Measurements from ENCODE around the gene SNX24. TPM values are rescaled to one million over a fixed set of nuclear protein-coding genes. Genes with fewer than 3 reads are reported as not detected.

Gene SNX24
- total RNA-seq, 1 donor from 2014 or later: 16.0 TPM

DNA sequence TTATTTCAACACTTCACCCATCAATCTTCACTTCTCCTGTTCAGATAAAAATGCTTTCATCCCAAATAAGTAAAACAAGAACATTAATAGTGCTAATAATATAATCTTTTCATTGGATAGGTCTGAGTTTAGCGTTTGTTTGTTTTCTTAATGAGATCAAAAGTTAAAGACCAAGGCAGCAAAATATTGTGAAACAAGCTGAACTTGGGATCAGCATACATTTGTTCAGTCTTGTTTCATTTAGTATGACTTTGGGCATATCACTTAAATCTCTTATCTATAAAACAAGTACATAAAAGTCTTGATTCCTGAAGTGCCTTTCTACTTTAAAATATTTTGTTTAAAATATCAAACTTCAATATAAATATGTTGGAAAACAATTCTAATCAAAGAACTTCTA is 13.4 kb upstream of the SNX24 start:
- TF ChIP-seq, protein P1, sequence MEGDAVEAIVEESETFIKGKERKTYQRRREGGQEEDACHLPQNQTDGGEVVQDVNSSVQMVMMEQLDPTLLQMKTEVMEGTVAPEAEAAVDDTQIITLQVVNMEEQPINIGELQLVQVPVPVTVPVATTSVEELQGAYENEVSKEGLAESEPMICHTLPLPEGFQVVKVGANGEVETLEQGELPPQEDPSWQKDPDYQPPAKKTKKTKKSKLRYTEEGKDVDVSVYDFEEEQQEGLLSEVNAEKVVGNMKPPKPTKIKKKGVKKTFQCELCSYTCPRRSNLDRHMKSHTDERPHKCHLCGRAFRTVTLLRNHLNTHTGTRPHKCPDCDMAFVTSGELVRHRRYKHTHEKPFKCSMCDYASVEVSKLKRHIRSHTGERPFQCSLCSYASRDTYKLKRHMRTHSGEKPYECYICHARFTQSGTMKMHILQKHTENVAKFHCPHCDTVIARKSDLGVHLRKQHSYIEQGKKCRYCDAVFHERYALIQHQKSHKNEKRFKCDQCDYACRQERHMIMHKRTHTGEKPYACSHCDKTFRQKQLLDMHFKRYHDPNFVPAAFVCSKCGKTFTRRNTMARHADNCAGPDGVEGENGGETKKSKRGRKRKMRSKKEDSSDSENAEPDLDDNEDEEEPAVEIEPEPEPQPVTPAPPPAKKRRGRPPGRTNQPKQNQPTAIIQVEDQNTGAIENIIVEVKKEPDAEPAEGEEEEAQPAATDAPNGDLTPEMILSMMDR (IDR thresholded peaks at IDR 0.05; ENCODE audit: borderline replicate concordance): no peak
- no peaks in the 10 kb centered on the region for H3K27me3 ChIP-seq (ENCODE audit: low read depth)
- H3K9me3 ChIP-seq (replicated peaks): no peaks in the 10 kb centered on the region
- no peak for DNase-seq
- H3K4me1 ChIP-seq: no peaks in the 10 kb centered on the region
- peaks cover 42% of the 10 kb centered on the region for H3K36me3 ChIP-seq
- H3K4me3 ChIP-seq: no peak overlapping the region
- intact Hi-C loops (cut with micrococcal nuclease): no loop called here
- no peak overlapping the region for H3K27ac ChIP-seq (replicated peaks)

DNA sequence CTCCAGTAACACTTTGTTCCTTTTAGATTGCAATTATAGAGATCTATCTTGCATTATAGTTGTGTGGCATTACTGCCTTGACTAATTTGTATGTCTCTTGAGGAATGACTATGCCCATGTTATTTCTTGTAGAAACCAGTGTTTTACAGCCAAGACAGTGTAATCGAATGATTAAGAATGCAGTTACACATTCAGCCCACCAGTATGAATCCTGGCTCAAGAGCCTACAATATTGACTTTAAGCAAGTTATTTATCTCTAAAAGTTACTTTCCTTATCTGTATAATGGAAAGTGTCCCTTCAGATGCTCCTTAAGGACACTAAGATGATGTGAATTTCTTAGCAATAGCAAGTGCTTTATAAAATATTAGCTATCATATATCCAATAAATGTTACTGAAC is 9.7 kb upstream of the SNX24 start:
- TF ChIP-seq, protein P1 (IDR thresholded peaks at IDR 0.05; ENCODE audit: borderline replicate concordance): no peak
- intact Hi-C loops (cut with micrococcal nuclease): no loop called here
- peaks cover 6% of the 10 kb centered on the region for H3K36me3 ChIP-seq
- H3K9me3 ChIP-seq (replicated peaks): peaks cover 6% of the 10 kb centered on the region
- no peaks in the 10 kb centered on the region for H3K4me1 ChIP-seq
- no peak for DNase-seq
- no peak overlapping the region for H3K27ac ChIP-seq (replicated peaks)
- H3K4me3 ChIP-seq: no peak overlapping the region
- no peaks in the 10 kb centered on the region for H3K27me3 ChIP-seq (ENCODE audit: low read depth)

DNA sequence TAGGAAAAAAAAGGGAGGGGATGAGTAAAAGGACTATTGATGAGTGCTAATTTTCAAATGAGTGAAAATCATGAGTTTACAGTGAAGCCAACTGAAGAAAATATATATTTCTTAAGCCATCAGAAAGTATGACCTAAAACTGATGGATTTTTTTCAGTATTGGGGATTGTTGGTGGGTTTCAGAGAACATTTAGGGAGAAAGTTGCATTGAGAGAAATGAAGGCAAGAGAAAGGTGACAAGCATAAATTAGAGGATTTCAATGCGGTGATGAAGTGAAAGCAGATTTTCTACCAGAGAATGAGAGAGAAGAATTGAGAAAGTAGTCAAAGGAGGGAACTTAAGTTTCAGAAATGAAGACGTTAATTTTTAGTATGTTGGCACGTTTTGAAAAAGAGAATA is 8.5 kb upstream of the SNX24 start:
- no peak overlapping the region for H3K27ac ChIP-seq (replicated peaks)
- TF ChIP-seq, protein P1 (IDR thresholded peaks at IDR 0.05; ENCODE audit: borderline replicate concordance): no peak
- no peak overlapping the region for H3K4me3 ChIP-seq
- H3K36me3 ChIP-seq: no peaks in the 10 kb centered on the region
- DNase-seq: no peak
- no peaks in the 10 kb centered on the region for H3K4me1 ChIP-seq
- H3K27me3 ChIP-seq (ENCODE audit: low read depth): no peaks in the 10 kb centered on the region
- intact Hi-C loops (cut with micrococcal nuclease): no loop called here
- peaks cover 10% of the 10 kb centered on the region for H3K9me3 ChIP-seq (replicated peaks)

GRCh38 chr5:122839731-122840130 is 5.7 kb upstream of the SNX24 start:
- peaks cover 10% of the 10 kb centered on the region for H3K9me3 ChIP-seq (replicated peaks)
- DNase-seq: no peak
- no peak overlapping the region for H3K27ac ChIP-seq (replicated peaks)
- no peaks in the 10 kb centered on the region for H3K36me3 ChIP-seq
- no peaks in the 10 kb centered on the region for H3K27me3 ChIP-seq (ENCODE audit: low read depth)
- no peak overlapping the region for H3K4me3 ChIP-seq
- intact Hi-C loops (cut with micrococcal nuclease): no loop called here
- peaks cover 9% of the 10 kb centered on the region for H3K4me1 ChIP-seq
- TF ChIP-seq, protein P1 (IDR thresholded peaks at IDR 0.05; ENCODE audit: borderline replicate concordance): no peak

DNA sequence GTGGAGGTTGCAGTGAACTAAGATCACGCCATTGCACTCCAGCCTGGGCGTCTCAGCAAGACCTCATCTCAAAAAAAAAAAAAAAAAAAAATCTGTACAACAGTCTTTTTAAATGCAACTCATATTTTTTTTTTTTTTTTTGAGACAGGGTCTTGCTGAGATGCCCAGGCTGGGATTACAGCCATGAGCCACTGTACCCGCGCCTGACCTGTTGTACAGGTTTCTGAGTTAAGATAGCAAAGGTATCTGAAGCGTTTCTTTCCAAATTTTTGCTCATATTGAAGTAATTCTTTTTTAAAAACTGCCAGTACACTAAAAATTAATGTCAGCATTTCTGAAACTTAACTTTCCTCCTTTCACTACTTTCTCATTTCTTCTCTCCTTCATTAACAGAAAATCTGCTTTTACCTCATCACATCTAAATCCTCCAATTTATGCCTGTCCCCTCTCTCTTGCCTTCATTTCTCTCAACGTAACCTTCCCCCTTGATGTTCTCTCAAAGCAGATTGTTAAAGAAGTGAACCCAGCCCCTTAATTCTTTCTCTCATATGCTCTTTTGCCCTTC is 3.3 kb upstream of the SNX24 start:
- Histone ChIP-seq H3K4me1 (peaks cover 29% of the 10 kb centered on the region), H3K27me3 (ENCODE audit: low read depth) (no peaks in the 10 kb centered on the region), H3K27ac (replicated peaks) (no peak overlapping the region), H3K9me3 (replicated peaks) (peaks cover 10% of the 10 kb centered on the region), H3K36me3 (no peaks in the 10 kb centered on the region), H3K4me3 (no peak overlapping the region)
- TF ChIP-seq, protein P1 (IDR thresholded peaks at IDR 0.05; ENCODE audit: borderline replicate concordance): no peak
- DNase-seq: no peak
- intact Hi-C loops (cut with micrococcal nuclease): no loop called here

Measured in left ventricle myocardium inferior (tissue), 1 donor.